Germinal center (tissue), 1 donor: Measurements from ENCODE around the gene ZNF554.
"Not testable (repeated sequence)": the region's sequence is repeated elsewhere in the genome, so short reads cannot be mapped to it uniquely, and the experiment has no call there.

Experiments
- DNase-seq: peaks from one replicate; pipeline ENCODE4 v3.0.0; 2012; ENCODE audit warnings: mixed read lengths, low spot score

The ZNF554 gene

DNA sequence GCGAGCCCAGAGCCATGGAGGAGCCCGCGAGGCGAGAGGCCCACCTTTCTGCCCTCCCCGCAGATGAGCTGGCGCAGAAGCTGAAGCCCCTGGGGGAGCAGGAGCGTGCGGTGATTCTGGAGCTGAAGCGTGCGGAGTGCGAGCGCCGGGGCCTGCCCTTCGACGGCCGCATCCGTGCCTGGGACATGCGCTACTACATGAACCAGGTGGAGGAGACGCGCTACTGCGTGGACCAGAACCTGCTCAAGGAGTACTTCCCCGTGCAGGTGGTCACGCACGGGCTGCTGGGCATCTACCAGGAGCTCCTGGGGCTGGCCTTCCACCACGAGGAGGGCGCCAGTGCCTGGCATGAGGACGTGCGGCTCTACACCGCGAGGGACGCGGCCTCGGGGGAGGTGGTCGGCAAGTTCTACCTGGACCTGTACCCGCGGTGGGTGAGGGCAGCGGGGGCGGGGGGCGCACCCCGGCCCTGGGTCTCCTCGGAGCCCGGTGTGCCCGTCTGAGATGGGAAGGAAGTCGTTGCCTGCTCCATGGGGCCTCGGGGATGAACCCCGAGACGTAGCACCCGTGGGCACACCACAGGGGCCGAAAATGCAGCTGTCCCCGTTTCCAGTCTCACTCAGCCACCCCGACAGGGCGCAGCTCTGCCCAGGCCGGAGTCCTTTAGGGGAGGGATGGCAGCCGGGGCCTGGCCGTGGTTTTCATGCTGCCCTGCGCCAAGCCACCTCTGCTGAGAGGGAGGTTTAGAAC lies 12.1 kb upstream of the ZNF554 start:
- DNase-seq: no peak

DNA sequence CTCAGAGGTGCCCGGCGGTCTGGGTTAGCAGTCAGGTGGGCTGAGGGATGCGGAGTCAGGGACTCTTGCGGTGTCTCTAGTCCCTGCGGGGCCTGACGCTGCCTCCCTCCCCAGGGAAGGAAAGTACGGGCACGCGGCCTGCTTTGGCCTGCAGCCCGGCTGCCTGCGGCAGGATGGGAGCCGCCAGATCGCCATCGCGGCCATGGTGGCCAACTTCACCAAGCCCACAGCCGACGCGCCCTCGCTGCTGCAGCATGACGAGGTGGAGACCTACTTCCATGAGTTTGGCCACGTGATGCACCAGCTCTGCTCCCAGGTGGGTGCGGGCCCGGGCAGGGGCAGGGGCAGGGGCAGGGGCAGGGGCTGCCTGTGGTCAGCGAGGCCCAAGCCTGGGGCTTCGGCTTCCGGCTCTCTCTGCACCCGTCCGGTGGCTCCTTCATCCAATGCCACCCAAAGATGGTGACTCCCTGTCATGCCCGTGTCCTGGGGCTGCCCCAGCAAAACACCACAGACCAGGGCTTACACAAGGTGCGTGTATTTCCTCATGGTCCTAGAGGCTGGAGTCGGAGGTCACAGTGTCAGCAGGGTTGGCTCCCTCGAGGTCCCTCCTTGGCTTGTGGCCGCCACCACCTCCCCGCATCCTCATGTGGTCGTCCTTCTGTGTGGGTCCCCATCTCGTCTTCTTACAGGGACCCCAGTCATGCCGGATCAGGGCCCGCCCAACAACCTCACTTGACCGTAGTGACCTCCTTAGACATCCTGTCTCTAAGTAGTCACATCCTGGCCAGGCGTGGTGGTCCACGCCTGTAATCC lies 11.3 kb upstream of the ZNF554 start:
- DNase-seq: no peak

DNA sequence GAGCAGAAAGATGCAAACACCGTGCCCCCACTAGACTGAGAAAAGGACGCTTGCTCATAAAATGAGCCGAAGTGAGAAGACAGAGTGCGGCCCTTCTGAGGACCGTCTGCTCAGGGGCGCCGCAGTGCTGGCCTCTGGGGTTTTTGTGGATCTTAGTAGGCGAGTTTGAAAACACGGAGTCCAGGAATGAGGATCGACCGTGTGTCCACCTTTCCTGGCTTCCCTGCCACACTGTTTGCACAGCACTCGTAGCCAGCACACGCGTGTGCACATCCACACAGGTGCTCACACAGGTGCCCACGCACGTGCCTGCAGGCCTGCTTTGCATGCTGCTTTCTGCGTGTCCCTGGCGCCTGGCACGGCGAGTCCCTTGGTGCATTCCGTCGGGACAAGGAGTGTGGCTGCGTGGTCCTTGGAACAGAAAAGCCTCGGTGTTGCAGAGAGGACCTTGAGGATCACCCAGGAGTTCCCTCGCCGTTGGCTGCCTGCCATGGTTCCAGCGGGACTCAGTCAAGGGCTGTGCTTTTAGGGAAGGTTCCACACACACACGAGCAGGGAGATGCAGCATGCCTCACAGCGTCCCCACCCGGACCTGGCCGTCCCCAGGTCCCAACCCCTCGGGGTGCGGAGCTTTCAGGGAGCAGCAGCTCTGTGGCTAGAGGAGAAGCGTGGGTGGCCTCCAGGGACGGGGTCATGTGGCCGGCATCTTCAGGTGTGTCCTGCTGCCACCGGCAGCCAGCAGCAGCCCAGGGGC lies 10.1 kb upstream of the ZNF554 start:
- no peak for DNase-seq

DNA sequence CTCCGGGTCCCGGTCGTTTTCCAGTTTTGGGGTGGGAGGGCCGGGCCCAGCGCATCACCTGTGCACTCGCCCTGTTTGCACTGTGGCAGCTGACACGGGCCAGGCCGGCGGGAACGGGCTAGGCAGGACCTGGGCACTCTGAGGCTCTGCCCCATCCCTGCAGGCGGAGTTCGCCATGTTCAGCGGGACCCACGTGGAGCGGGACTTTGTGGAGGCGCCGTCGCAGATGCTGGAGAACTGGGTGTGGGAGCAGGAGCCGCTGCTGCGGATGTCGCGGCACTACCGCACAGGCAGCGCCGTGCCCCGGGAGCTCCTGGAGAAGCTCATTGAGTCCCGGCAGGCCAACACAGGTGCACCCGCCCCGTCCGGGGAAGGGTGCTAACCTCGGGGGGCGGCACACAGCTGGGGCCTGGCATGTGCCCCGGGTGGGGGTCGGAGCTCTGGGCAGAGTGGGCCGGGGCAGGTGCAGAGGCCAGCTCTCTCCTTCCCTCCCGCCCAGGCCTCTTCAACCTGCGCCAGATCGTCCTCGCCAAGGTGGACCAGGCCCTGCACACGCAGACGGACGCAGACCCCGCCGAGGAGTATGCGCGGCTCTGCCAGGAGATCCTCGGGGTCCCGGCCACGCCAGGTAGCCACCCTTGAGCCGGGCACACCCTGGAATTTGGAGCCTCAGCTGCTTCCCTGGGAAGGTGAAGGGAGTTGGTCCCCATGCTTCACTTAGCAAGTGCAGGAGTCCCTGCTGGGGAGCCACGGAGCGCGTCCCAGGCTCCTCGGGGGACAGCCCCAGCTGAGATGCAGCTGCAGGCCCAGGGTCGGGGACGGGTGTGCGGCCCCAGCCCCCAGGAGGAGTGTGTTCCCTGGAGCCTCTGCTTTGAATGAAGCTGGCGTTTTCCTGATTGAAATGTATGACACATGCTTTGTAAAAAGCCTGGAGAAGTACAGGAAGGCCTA lies 9.3 kb upstream of the ZNF554 start:
- DNase-seq: no peak

DNA sequence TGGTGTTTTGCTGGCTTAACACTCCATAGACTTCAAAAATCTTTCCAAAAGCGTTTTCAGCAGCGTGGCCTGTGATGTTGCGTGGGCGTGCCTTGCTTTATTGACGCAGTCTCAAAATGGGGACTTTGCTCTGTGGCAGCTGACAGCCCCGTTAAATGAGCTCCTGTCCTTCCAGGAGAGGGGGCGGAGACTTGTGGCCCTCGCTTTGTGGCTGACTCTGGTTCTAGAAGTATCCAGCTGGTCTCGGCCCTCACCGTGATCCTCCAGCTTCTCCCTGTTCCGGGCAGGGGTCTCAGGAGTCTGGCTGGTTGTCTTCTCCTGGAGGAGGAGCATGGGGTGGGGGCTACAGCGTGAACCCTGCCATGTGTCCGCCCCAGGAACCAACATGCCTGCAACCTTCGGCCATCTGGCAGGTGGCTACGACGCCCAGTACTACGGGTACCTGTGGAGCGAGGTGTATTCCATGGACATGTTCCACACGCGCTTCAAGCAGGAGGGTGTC lies 8.4 kb upstream of the ZNF554 start:
- DNase-seq: no peak

DNA sequence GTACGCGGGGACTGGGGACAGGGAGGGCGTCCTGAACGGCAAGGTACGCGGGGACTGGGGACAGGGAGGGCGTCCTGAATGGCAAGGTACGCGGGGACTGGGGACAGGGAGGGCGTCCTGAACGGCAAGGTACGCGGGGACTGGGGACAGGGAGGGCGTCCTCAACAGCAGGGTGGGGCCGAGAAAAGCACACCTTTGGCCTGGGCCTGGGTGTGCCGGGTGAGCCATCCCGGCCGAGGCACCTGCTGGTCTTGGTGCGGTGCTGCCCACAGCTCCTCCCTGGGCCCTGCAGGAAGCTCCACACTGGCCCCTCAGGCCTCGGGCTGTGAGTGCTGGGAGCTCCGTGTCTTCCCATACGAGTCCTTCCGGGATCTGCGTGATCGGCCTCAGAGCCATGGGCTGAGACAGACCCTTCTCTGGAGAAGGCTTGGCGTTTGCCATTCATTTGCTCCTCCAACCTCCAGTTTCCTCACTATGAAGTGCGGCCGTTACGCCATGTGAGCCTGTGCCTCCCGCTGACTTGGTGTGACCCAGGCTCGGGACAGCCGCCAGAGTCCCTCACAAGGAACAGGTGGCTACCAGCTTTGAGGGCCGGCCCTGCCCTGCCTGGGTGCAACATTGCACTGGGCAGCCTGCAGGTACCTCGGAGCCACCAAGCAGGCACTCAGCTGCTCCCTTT lies 7.8 kb upstream of the ZNF554 start:
- DNase-seq: no peak

DNA sequence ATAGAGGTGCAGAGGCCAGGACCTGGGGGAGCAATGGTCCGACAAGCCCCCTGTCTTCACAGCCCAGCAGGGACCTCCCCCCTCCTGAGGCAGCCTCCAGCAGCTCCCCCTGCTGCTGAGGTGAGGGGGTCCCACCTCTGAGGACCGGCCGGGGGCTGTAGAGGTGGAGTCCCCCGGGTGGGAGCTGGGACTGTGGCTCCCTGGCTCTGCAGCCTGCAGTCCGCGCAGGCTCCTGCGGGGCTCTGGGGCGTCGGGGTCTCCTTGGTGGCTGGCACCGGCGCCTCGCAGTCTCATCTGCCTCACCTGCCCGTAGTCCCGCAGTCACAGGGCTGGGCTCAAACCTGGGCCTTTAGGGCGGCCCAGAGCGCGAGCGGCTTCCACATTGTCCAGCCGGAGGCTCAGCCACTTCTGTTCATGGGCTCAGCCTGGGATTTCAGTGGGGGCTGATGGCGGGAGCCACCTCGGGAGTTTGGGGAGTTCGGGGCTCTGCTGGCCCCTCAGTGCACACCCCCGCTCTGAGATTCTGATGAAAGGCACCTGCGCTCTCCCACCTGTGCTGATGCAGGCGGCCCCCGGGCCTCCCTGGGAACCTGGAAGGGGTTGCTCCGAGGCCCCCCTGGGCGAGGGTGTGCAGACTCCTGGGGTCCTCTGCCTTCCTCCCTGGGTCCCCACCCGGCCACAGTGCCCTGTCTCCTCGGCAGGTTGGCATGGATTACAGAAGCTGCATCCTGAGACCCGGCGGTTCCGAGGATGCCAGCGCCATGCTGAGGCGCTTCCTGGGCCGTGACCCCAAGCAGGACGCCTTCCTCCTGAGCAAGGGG lies 7.0 kb upstream of the ZNF554 start:
- no peak for DNase-seq

DNA sequence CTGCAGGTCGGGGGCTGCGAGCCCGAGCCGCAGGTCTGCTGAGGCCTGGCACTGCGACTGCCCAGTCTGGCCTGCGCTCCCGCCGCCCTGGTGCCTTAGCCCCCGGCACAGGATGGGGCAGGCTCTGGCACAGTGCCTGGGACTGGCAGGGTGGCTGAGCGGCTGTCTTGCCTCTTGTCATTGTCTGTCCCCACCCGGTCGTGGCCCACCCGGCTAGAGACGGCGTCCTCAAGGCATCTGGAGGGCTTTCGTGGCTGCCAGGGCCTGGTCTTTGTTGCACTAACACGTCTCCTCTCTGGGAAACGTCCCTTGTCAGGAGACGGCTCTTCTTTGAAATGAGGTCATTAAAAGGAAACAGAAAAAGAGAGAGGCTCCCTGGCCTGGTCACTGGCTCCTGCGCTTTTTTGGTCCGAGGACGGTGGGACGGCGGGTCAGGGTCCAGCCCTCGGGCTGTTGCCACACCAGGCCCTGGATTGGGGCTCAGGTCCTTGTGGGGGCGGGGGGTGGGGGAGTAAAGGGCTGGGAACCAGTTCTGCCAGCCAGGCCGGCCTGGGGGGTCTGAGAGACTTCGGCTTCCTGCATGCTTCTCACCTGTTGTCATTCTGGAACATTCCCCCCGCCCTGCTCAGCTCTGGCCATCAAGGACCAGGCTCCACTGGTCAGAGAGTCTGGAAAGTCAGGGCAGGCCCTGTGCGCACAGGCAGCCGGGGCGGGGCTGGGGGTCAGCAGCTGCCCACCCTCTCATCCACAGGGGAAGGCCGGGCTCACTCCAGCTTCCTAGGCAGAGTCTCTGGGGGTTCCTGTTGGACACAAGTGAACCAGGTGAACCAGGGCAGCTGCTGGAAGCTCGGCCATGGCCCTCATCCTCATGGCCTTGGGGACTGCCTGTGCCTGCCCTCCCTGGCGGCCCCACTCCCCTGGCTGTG lies 6.2 kb upstream of the ZNF554 start:
- no peak for DNase-seq

DNA sequence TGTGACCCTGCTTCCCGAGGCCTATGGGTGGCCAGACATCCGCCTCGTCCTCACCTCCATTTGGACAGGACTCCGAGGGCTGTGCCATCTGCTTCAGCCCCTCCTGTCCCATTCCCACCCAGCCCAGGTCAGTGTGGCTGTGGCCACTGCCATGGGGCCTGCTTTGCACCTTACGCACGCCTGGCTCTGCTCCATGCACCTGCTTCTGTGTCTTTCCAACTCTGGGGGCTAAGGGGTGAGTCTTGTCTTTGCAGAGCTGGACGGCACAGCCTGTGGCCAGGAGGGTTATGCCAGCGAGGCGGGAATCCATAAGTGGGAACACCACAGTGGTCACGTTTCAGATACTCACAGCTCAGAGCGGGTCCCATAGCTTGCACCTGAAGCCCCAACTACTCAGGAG lies 5.2 kb upstream of the ZNF554 start:
- no peak for DNase-seq

DNA sequence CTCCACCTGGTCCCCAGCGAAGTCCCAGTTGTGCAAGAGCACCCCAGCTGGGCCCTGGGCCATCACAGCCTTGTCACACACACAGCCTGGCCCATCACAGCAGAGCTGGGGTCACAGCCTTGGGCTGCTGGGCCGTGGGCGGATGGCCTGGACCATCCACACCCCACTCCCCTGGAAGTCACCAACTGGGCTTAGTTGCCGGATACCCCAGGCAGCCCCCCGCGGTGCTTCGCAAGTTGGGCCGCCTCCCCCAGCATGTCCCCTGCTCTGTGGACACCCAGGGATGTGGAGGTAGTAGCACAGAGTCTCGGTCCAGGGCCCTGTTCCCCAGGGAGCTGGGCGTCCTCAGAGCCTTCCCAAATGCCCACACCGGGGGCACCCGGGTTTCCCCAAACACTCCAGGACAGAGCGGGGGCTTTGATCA lies 4.5 kb upstream of the ZNF554 start:
- no peak for DNase-seq

DNA sequence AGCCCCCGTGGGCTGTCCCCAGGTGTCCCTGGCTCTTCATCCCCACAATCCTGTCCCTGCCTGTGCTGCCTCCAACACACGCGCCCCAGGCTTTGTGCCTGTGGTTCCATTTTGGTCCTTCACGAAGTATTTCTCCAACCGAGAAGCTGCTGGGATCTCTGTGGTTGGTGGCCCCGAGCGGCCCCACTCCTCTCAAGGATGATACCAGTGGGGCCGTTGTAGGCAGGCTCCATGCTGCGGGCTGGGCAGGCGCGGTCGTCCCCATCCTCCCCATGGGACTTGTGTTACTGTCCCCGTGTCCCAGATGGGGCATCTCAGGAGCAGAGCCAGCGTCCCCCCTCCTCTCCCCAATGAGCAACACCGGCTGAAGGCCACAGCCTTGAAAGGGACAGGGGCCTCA lies 3.7 kb upstream of the ZNF554 start:
- no peak for DNase-seq

DNA sequence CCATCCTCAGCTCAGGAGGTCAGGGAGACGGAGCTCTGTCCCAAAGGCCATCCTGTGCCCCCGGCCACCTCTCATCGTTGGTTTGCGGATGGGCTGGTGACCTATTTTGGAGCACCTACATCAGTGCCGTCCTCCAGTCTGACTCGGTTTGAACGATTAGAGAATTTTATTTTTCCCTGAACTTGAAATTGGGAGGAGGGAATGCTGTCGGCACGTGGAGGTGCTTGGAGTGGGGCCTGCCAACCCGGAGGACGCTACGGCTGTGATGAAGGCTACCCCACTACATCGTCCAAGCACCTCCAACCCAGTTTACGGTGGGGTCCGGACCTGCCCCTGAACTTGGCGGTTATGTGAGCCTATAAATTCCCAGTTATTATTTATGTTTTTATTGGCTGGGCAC lies 3.0 kb upstream of the ZNF554 start:
- no peak for DNase-seq

DNA sequence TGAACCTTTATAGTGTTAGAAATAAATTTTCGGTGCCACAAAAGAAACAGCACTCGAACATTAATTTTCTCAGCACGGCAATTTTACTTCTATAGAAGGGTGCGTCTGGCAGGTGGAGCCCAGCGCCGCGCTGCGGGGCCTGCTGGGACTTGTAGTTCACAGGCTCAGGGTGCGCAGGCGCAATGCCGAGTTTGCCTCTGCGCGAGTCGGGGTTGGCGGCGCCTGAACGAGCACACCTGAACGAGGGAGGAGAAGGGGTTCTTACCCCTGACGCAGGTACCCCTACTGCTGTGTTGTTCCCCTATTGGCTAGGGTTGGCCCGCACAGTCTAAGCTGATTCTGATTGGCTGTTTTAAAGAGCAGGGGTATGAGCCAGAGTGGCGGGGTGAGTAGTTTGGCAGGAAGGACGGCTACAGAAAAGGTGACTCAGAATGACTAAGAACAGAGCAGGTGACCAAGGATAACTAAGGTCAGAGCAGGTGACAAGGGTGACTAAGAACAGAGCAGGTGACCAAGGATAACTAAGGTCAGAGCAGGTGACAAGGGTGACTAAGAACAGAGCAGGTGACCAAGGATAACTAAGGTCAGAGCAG lies 2.3 kb upstream of the ZNF554 start:
- not testable (repeated sequence) for DNase-seq

DNA sequence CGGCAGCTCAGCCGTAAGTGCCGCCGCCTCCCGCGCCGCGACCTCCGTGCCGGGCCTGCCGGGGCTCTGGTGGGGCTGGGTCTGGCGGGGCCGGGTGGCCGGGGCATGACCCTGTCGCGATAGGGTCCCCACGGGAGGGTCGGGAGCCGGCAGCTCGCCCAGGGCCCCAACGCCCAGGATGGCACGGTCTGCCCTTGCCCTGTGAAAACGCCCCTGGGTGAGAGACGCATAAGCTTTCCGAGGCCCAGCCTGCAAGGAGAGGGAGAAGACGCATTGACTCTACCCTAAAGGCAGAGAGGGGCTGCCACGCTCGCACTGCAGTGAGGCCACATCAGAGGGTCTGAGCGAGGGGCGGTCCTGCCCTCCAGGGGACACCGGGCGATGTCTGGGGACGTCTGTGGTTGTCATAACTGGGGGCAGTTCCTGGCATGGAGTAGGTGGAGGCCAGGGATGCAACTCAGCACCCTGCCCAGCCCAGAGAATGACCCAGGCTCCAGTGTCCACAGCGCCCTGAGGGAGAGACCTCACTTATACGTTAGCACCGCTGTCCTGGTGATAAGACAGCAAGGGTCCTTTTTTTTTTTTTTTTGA lies 539 bp downstream of the ZNF554 start:
- DNase-seq: no peak

DNA sequence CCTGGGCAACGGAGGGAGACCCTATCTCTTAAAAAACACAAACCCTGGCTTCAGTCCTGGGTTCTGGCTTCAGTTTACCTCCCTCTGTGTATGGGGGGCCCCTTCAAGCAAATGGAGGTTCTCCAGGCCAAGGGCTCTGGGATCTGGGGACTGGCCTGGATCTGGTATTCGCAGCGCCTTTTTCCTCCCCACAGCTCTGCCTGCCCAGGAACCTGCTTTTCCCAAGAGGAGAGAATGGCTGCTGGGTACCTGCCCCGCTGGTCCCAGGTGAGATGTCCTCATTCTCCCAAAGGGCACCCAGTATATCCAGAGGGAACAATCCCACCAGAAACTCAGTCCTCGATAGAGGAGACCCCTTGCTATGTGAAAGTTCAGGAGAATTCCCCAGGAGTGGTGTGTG lies 3.2 kb downstream of the ZNF554 start:
- no peak for DNase-seq

DNA sequence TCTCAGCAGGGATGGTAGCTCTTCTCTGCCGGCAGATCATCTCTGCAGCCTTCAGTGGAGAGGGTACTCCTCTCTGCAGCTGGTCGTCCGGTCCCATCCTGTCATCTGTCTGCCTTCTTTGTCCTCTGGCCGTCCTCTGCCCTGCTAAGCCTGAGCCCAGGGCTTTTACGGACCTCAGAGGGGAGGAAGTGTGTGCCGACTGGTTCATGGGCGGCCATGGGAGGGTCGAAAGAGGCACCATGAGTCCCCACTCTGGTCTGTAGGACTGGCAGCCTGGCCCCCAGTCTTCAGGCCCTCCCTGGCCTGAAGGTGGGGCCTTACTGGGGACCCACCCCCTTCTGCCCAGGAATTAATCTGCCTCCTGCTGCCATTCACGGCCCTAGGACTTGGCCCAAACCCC lies 4.0 kb downstream of the ZNF554 start:
- DNase-seq: no peak

DNA sequence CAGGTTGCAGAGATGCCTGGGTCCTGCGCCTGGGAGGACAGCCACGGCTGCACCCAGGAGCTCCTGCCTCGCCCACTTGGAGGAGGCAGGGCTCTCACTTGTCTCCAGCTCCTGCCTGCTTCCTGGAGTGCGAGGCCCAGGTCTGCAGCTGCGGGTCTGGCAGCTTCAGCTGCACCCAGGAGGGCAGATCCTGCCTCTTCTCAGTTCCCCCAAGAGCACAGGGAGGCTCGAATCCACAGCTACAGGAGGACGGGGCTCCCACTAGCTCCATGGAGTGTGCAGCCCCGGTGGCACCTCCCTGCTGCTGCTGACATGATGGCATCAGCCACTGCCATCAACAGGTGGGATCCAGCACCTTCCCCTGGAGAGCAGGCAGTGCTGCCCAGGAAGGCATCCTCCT lies 4.5 kb downstream of the ZNF554 start:
- no peak for DNase-seq

DNA sequence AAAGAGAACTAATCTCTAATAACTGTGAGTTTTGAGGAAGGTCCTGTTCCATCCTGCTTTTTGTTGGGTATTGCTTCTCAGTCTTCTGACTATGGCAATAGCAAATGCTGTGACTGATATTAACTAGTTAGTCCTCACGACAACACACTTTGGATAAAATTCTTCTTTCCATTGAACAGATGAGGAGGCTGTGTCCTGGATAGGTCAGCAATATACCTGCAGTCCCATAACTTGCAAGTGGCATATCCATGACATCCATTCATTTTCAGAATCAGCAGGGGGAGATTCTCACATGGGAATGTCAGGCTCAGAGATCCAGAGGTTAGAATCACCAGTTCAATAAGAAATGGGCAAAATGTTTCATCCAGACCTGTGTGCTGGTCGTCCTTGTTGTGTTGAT lies 7.4 kb downstream of the ZNF554 start:
- DNase-seq: no peak
